Effector memory CD8-positive, alpha-beta T cell (primary cell): Measurements from ENCODE around the gene ZNF814.
"Not testable (repeated sequence)": the region's sequence is repeated elsewhere in the genome, so short reads cannot be mapped to it uniquely, and the experiment has no call there.

Experiments used
- ATAC-seq: fragments of 150-1000 bp; cut with Tn5 transposase; replicated peaks from 2 replicates; pipeline ENCODE4 v1.10.0; 2021; ENCODE audit warnings: mild to moderate bottlenecking, moderate library complexity
- DNase-seq, 3 experiments: peaks; one replicate each; pipeline ENCODE4 v3.0.0; 2021
- H3K27ac Mint-ChIP-seq, 2 donors: one replicate each; pipeline ENCODE4 v1.8.0; 2022; ENCODE audit warnings: mild to moderate bottlenecking in 2 of 2, mixed read lengths in 2 of 2, moderate library complexity in 2 of 2
- H3K27me3 Mint-ChIP-seq, 2 donors: one replicate each; pipeline ENCODE4 v1.8.0; 2022; ENCODE audit warnings: mixed read lengths in 2 of 2
- H3K36me3 Mint-ChIP-seq: one replicate; pipeline ENCODE4 v1.8.0; 2022; ENCODE audit warnings: mild to moderate bottlenecking, moderate library complexity, mixed read lengths; ENCODE audit not compliant: insufficient read depth
- H3K4me1 Mint-ChIP-seq, 2 donors: one replicate each; pipeline ENCODE4 v1.8.0; 2022; ENCODE audit warnings: low read depth in 2 of 2, mixed read lengths in 2 of 2
- H3K4me3 Mint-ChIP-seq, 2 donors: one replicate each; pipeline ENCODE4 v1.8.0; 2022; ENCODE audit warnings: mild to moderate bottlenecking in 2 of 2, mixed read lengths in 2 of 2, moderate library complexity in 2 of 2
- H3K9me3 Mint-ChIP-seq, 2 donors: one replicate each; pipeline ENCODE4 v1.8.0; 2022; ENCODE audit warnings: mixed read lengths in 2 of 2

ZNF814 gene

GRCh38 chr19:57887195-57887941 lies 1.5 kb downstream of the ZNF814 start:
- Mint-ChIP-seq H3K36me3 (peaks cover 19% of the 10 kb centered on the region), H3K4me1 (peaks cover 11 to 26% of the 10 kb centered on the region in 2 donors), H3K27ac (peak overlapping the region in 1 of 2 donors; percentile 80), H3K4me3 (peak overlapping the region; percentile 91), H3K9me3 (peaks cover 12 to 21% of the 10 kb centered on the region in 2 donors), H3K27me3 (no peaks in the 10 kb centered on the region)
- no peak for ATAC-seq
- DNase-seq = no peak

GRCh38 chr19:57886046-57886445 lies 2.8 kb downstream of the ZNF814 start:
- no peak for ATAC-seq
- H3K4me1 Mint-ChIP-seq = peaks cover 11 to 26% of the 10 kb centered on the region in 2 donors
- DNase-seq = no peak
- peaks cover 9 to 21% of the 10 kb centered on the region in 2 donors for H3K9me3 Mint-ChIP-seq
- H3K4me3 Mint-ChIP-seq = no peak overlapping the region
- H3K27me3 Mint-ChIP-seq = no peaks in the 10 kb centered on the region
- peaks cover 19% of the 10 kb centered on the region for H3K36me3 Mint-ChIP-seq
- H3K27ac Mint-ChIP-seq = no peak overlapping the region

- H3K27ac Mint-ChIP-seq = not testable (repeated sequence)
Observed at GRCh38 chr19:57873883-57874799, 14.7 kb downstream of the ZNF814 start.

GRCh38 chr19:57872450-57872849 lies 16.4 kb downstream of the ZNF814 start:
- Mint-ChIP-seq H3K27ac (no peak overlapping the region), H3K4me3 (no peak overlapping the region), H3K4me1 (no peaks in the 10 kb centered on the region), H3K9me3 (peaks cover 0 to 19% of the 10 kb centered on the region in 2 donors), H3K27me3 (no peaks in the 10 kb centered on the region), H3K36me3 (peaks cover 22% of the 10 kb centered on the region)
- no peak for DNase-seq
- no peak for ATAC-seq

More at GRCh38 chr19:57873883-57874799, 14.7 kb downstream of the ZNF814 start:
- peaks cover 25% of the 10 kb centered on the region for H3K36me3 Mint-ChIP-seq
- peaks cover 0 to 19% of the 10 kb centered on the region in 2 donors for H3K9me3 Mint-ChIP-seq
- not testable (repeated sequence) for DNase-seq, H3K4me3 Mint-ChIP-seq, ATAC-seq, H3K4me1 Mint-ChIP-seq, H3K27me3 Mint-ChIP-seq

- DNase-seq (no peak), ATAC-seq (no peak)
- Mint-ChIP-seq H3K36me3 (peaks cover 25% of the 10 kb centered on the region), H3K27ac (no peak overlapping the region), H3K4me1 (no peaks in the 10 kb centered on the region), H3K27me3 (no peaks in the 10 kb centered on the region), H3K9me3 (peaks cover 0 to 2% of the 10 kb centered on the region in 2 donors), H3K4me3 (no peak overlapping the region)
Observed at GRCh38 chr19:57870225-57870624, 18.6 kb downstream of the ZNF814 start.

GRCh38 chr19:57869655-57870054 lies 19.2 kb downstream of the ZNF814 start:
- H3K4me3 Mint-ChIP-seq, H3K27me3 Mint-ChIP-seq, H3K4me1 Mint-ChIP-seq, H3K27ac Mint-ChIP-seq, ATAC-seq, DNase-seq, H3K9me3 Mint-ChIP-seq: not testable (repeated sequence)
- peaks cover 26% of the 10 kb centered on the region for H3K36me3 Mint-ChIP-seq

- Mint-ChIP-seq H3K27ac (no peak overlapping the region), H3K4me1 (no peaks in the 10 kb centered on the region), H3K27me3 (no peaks in the 10 kb centered on the region), H3K36me3 (peaks cover 36% of the 10 kb centered on the region), H3K4me3 (no peak overlapping the region), H3K9me3 (no peaks in the 10 kb centered on the region)
- DNase-seq (no peak), ATAC-seq (no peak)
Observed at GRCh38 chr19:57867868-57868492, 20.9 kb downstream of the ZNF814 start.

- not testable (repeated sequence) for DNase-seq, H3K27ac Mint-ChIP-seq, H3K4me1 Mint-ChIP-seq, H3K27me3 Mint-ChIP-seq, ATAC-seq, H3K4me3 Mint-ChIP-seq, H3K9me3 Mint-ChIP-seq
- H3K36me3 Mint-ChIP-seq = peaks cover 59% of the 10 kb centered on the region
Observed at GRCh38 chr19:57862351-57862750, 26.5 kb downstream of the ZNF814 start.

- H3K4me3 Mint-ChIP-seq, DNase-seq, ATAC-seq, H3K27ac Mint-ChIP-seq, H3K27me3 Mint-ChIP-seq: not testable (repeated sequence)
- peaks cover 31% of the 10 kb centered on the region in 2 donors for H3K4me1 Mint-ChIP-seq
- peaks cover 74% of the 10 kb centered on the region for H3K36me3 Mint-ChIP-seq
- peaks cover 4 to 22% of the 10 kb centered on the region in 2 donors for H3K9me3 Mint-ChIP-seq
Observed at GRCh38 chr19:57854117-57854516, 34.7 kb downstream of the ZNF814 start.

- not testable (repeated sequence) for H3K27me3 Mint-ChIP-seq, ATAC-seq, DNase-seq
- Mint-ChIP-seq H3K36me3 (peaks cover 59% of the 10 kb centered on the region), H3K9me3 (peaks cover 6 to 19% of the 10 kb centered on the region in 2 donors), H3K4me3 (peak overlapping the region in 1 of 2 donors; percentile 97), H3K27ac (peak overlapping the region in 1 of 2 donors; percentile 3), H3K4me1 (peaks cover 31 to 32% of the 10 kb centered on the region in 2 donors)
Observed at GRCh38 chr19:57851812-57852603, 36.8 kb downstream of the ZNF814 start.

GRCh38 chr19:57850553-57851017 lies 38.3 kb downstream of the ZNF814 start:
- no peaks in the 10 kb centered on the region for H3K27me3 Mint-ChIP-seq
- peaks cover 31 to 32% of the 10 kb centered on the region in 2 donors for H3K4me1 Mint-ChIP-seq
- ATAC-seq = no peak
- peaks cover 6 to 14% of the 10 kb centered on the region in 2 donors for H3K9me3 Mint-ChIP-seq
- H3K36me3 Mint-ChIP-seq = peaks cover 45% of the 10 kb centered on the region
- peak overlapping the region; percentile 92 to 97 for H3K4me3 Mint-ChIP-seq
- peak overlapping the region; percentile 98 to 99 for H3K27ac Mint-ChIP-seq
- DNase-seq = no peak

GRCh38 chr19:57849666-57850473 lies 39.0 kb downstream of the ZNF814 start, which contains the start of gene ZNF587:
ZNF587 (plus strand) TSS chr19:57849859; CDS start chr19:57850039, 180 bp downstream.
- ATAC-seq (peak; percentile 97), DNase-seq (peak; percentile 76 to 79 (median 79))
- Mint-ChIP-seq H3K9me3 (peaks cover 6 to 14% of the 10 kb centered on the region in 2 donors), H3K36me3 (peaks cover 43% of the 10 kb centered on the region), H3K4me3 (peak within 1 kb of the TSS; percentile 92 to 97), H3K4me1 (peaks cover 31 to 32% of the 10 kb centered on the region in 2 donors), H3K27ac (peak within 1 kb of the TSS; percentile 98 to 99)
- H3K27me3 Mint-ChIP-seq = not testable (repeated sequence)
